Measurements from ENCODE around the gene RBFOX2. TPM values are rescaled to one million over a fixed set of nuclear protein-coding genes. Genes with fewer than 3 reads are reported as not detected.

Gene RBFOX2
- polyA plus RNA-seq, 2 of the 4 experiments (the other 2 are of a cell fraction): 30.3 to 77.7 TPM

DNA sequence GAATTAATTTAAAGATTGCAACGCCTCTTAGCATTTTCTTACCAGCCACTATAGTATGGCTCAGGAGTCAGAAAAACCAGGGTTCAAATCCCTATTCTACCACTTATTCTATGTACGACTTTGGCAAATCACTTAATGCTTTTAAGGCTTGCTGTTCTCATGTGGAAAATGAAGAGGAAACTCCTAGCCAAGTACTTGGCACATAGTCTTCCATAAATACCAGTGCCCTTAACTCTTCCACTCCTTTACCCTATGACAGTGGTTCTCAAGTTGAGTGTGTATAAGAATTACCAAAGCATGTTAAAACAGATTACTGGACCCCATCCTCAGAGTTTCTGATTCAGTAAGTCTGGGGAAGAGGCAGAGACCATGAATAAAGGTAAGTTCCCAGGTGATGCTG, 107.6 kb downstream of the RBFOX2 start (continued):
- TF ChIP-seq, protein P1, sequence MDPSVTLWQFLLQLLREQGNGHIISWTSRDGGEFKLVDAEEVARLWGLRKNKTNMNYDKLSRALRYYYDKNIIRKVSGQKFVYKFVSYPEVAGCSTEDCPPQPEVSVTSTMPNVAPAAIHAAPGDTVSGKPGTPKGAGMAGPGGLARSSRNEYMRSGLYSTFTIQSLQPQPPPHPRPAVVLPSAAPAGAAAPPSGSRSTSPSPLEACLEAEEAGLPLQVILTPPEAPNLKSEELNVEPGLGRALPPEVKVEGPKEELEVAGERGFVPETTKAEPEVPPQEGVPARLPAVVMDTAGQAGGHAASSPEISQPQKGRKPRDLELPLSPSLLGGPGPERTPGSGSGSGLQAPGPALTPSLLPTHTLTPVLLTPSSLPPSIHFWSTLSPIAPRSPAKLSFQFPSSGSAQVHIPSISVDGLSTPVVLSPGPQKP (IDR thresholded peaks at IDR 0.05; ENCODE audit: low read depth, low read length): no peak
- no peak for TF ChIP-seq JUNB (IDR thresholded peaks at IDR 0.05)
- TF ChIP-seq CHD2 (IDR thresholded peaks at IDR 0.05; ENCODE audit: low read length, partially characterized antibody): no peak
- TF ChIP-seq FOSB (CRISPR knock-in tag; IDR thresholded peaks at IDR 0.05): no peak

DNA sequence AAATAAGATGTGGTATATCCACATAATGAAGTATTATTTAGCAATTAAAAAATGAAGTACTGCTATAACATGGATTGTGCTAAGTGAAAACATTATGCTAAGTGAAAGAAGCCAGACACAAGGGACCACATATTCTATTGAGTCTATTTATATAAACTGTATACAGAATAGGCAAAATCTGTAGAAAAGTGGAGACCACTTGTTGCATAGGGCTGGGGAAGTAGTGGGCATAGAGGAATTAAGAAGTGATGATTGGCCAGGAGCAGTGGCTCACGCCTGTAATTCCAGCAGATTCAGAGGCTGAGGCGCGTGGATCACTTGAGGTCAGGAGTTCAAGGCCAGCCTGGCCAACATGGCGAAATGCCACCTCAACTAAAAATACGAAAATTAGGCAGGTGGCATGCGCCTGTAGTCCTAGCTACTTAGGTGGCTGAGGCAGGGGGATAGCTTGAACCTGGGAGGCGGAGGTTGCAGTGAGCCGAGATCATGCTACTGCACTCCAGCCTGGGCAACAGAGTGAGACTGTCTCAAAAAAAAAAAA, 109.6 kb downstream of the RBFOX2 start:
- FAIRE-seq (no peak), DNase-seq (ENCODE audit: low read depth in 1 of 2, low spot score in 1 of 2) (no peak), ATAC-seq (no peak)
- TF ChIP-seq POLR2AphosphoS2 (conservative IDR thresholded peaks at IDR 0.05; ENCODE audit: low read length) (no peak), E2F6 (IDR thresholded peaks at IDR 0.05; ENCODE audit: borderline replicate concordance, low read depth) (no peak)
- Histone ChIP-seq H3K4me1 (peaks cover 42% of the 10 kb centered on the region), H3K4me2 (no peak overlapping the region), H3K27ac (no peak overlapping the region), H3K9me3 (no peaks in the 10 kb centered on the region), H3K4me3 (no peak overlapping the region)
- POLR2A ChIA-PET: interaction anchor here (0.6 kb wide), 1 partner anchor 292 kb away, joined by 3 read pairs; no protein-coding TSS in a partner anchor
- CTCF ChIA-PET: interaction anchor here (0.7 to 1.5 kb wide), 2 partner anchors 488 to 567 kb away, joined by 3 to 4 read pairs; no protein-coding TSS in a partner anchor
- WGBS (ENCODE audit: missing lambda C conversion rate): 90% methylated on average over 8 of the region's 8 CpGs

DNA sequence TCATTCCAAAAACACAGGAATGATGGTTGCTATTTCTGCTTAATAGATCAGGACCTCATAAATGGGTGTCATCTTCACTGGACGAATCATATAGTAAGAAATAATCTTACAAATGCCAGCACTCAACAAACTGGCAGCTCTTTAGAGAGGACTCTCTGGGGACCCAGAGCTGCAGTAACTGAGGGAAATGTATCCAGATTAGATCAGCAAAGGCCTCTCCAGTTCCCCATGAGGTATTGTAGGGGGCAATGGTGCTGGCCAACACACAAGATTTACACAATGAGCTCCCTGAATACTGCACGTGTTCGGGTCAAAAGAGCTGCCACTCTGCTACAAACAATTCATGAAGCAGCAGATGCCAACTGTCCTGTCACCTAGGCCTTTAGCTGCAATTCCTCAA, 110.2 kb downstream of the RBFOX2 start:
- FAIRE-seq (no peak), DNase-seq (ENCODE audit: low read depth in 1 of 2, low spot score in 1 of 2) (no peak), ATAC-seq (no peak)
- TF ChIP-seq MAZ (IDR thresholded peaks at IDR 0.05; ENCODE audit: borderline replicate concordance, low read depth, low read length) (no peak), USF2 (IDR thresholded peaks at IDR 0.05) (no peak), FOSL2 (IDR thresholded peaks at IDR 0.05) (no peak), FOSL2 (CRISPR knock-in tag; IDR thresholded peaks at IDR 0.05) (no peak), CBX2 (IDR thresholded peaks at IDR 0.05; ENCODE audit: borderline replicate concordance, low read depth) (no peak), RCOR1 (IDR thresholded peaks at IDR 0.05; ENCODE audit: low read depth, low read length) (no peak), POLR2A (IDR thresholded peaks at IDR 0.05; ENCODE audit: low read length) (no peak), CHD2 (IDR thresholded peaks at IDR 0.05; ENCODE audit: low read length, partially characterized antibody) (no peak), RAD21 (conservative IDR thresholded peaks at IDR 0.05 in 1 of 2, IDR thresholded peaks at IDR 0.05 in 1 of 2) (no peak), HDAC2 (IDR thresholded peaks at IDR 0.05) (no peak), HOXB13 (CRISPR knock-in tag; IDR thresholded peaks at IDR 0.05; ENCODE audit: low read depth) (no peak), MYC (IDR thresholded peaks at IDR 0.05; ENCODE audit: borderline replicate concordance, low read length) (no peak), TFCP2L1 (CRISPR knock-in tag; IDR thresholded peaks at IDR 0.05) (no peak), SMC3 (IDR thresholded peaks at IDR 0.05) (no peak), ZSCAN20 (CRISPR knock-in tag; IDR thresholded peaks at IDR 0.05) (no peak), PHF8 (IDR thresholded peaks at IDR 0.05; ENCODE audit: borderline replicate concordance, low read depth) (no peak), MAX (IDR thresholded peaks at IDR 0.05) (no peak), TP53 (CRISPR knock-in tag; IDR thresholded peaks at IDR 0.05) (no peak), ESRRA (IDR thresholded peaks at IDR 0.05; ENCODE audit: borderline replicate concordance, low read length) (no peak)
- TF ChIP-seq, protein P2, sequence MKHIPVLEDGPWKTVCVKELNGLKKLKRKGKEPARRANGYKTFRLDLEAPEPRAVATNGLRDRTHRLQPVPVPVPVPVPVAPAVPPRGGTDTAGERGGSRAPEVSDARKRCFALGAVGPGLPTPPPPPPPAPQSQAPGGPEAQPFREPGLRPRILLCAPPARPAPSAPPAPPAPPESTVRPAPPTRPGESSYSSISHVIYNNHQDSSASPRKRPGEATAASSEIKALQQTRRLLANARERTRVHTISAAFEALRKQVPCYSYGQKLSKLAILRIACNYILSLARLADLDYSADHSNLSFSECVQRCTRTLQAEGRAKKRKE (CRISPR knock-in tag; IDR thresholded peaks at IDR 0.05; ENCODE audit: low read depth): no peak
- Histone ChIP-seq H3K4me1 (peaks cover 47% of the 10 kb centered on the region), H3K9me3 (no peaks in the 10 kb centered on the region), H3K4me3 (no peak overlapping the region), H3K4me2 (no peak overlapping the region), H3K27ac (no peak overlapping the region)
- ChIA-PET CTCF (no interaction called here), POLR2A (interaction anchor here (0.6 kb wide), 2 partner anchors 269 to 291 kb away, joined by 3 to 4 read pairs; no protein-coding TSS in a partner anchor)
- WGBS (ENCODE audit: missing lambda C conversion rate): 81% methylated on average over 3 of the region's 3 CpGs
